K562 (cell line): ENCODE measurements around the gene KLHL29. TPM values are rescaled to one million over a fixed set of nuclear protein-coding genes. Genes with fewer than 3 reads are reported as not detected.

ENCODE experiments used
- ATAC-seq: fragments of 200-7000 bp; cut with Tn5 transposase; 3 replicates; pipeline ENCODE4 v1.9.1; 2020; ENCODE audit warnings: moderate library complexity
- BruUV-seq: library from RNA; stranded (reverse); fragments of 400-500 nt; replicated peaks from 2 replicates; lab custom pipeline; 2021; lab: Mats Ljungman, UMichigan
- CTCF ChIA-PET: fragments of 300-600 bp; formaldehyde crosslinking; extraction: SDS; loops from one replicate; lab custom pipeline; 2021; ENCODE audit warnings: low intra/inter-chr PET ratio; lab: Yijun Ruan, JAX
- POLR2A ChIA-PET: fragments of 300-600, 350-650 bp; sonication (Branson Sonifier 250); formaldehyde crosslinking; extraction: SDS; loops from one replicate; lab custom pipeline; 2021; ENCODE audit warnings: antibody characterized with exemption, inconsistent platforms; lab: Yijun Ruan, JAX
- DNase-seq, 4 experiments: peaks; one replicate each; pipeline versions ENCODE4 v3.0.0 to v3.0.0-alpha.2; 2011 to 2018; ENCODE audit warnings: low spot score in 3 of 4, mixed read lengths in 3 of 4; ENCODE audit errors: extremely low read depth in 1 of 4
- FAIRE-seq: peaks from 2 replicates; lab custom pipeline; 2011; peaks lifted over from hg19 to GRCh38; lab: Jason Lieb, UNC
- H2AFZ ChIP-seq: 2 replicates; pipeline ENCODE4 v1.6.0; 2011; ENCODE audit warnings: low read depth, low read length, control low read depth, inconsistent platforms
- H3K27ac ChIP-seq: fragments of 200-600 bp; 3 replicates; pipeline ENCODE4 v1.8.0; 2011; ENCODE audit warnings: low read depth, mild to moderate bottlenecking, control low read depth, inconsistent platforms, low read length, moderate library complexity, mixed read lengths; ENCODE audit errors: extremely low read depth
- H3K27me3 ChIP-seq, 2 experiments: fragments of 300-600 bp in 1 of 2; 2 replicates in 1 of 2; 3 replicates in 1 of 2; pipeline versions ENCODE4 v1.6.0 to v1.8.0; 2011; ENCODE audit warnings: inconsistent platforms in 2 of 2, low read length in 2 of 2, mild to moderate bottlenecking in 1 of 2, mixed read lengths in 1 of 2, moderate library complexity in 1 of 2; ENCODE audit not compliant: control insufficient read depth in 2 of 2, insufficient read depth in 2 of 2
- H3K36me3 ChIP-seq: fragments of 300-600 bp; 3 replicates; pipeline ENCODE4 v1.8.0; 2011; ENCODE audit warnings: mild to moderate bottlenecking, low read length, inconsistent platforms; ENCODE audit not compliant: control insufficient read depth, insufficient read depth
- H3K4me1 ChIP-seq, 2 experiments: fragments of 200-600 bp in 1 of 2; replicated peaks in 1 of 2; 2 replicates in 1 of 2; 3 replicates in 1 of 2; pipeline versions ENCODE4 v1.5.1 to v1.8.0; 2011; ENCODE audit warnings: inconsistent platforms in 2 of 2, low read length in 2 of 2, mild to moderate bottlenecking in 1 of 2, mixed read lengths in 1 of 2, moderate library complexity in 1 of 2; ENCODE audit not compliant: control insufficient read depth in 2 of 2, insufficient read depth in 2 of 2
- H3K4me2 ChIP-seq: 2 replicates; pipeline ENCODE4 v1.6.1; 2011; ENCODE audit warnings: low read length, control low read depth, inconsistent platforms, mixed read lengths; ENCODE audit not compliant: insufficient read depth
- H3K4me3 ChIP-seq: fragments of 200-600 bp; sonication (generic), shearing (Covaris generic); 2 replicates; pipeline ENCODE4 v1.5.1; 2016; ENCODE audit warnings: control low read depth, inconsistent platforms
- H3K79me2 ChIP-seq: fragments of 200-600 bp; 3 replicates; pipeline ENCODE4 v1.8.0; 2011; ENCODE audit warnings: low read length, inconsistent platforms; ENCODE audit not compliant: control insufficient read depth, insufficient read depth
- H3K9ac ChIP-seq, 2 experiments: 2 replicates each; pipeline versions ENCODE4 v1.6.0 to v1.6.1; 2011; ENCODE audit warnings: low read depth in 2 of 2, low read length in 2 of 2, control low read depth in 1 of 2, inconsistent platforms in 1 of 2, mild to moderate bottlenecking in 1 of 2, mixed read lengths in 1 of 2; ENCODE audit not compliant: insufficient read depth in 1 of 2
- H3K9me1 ChIP-seq: one replicate; pipeline ENCODE4 v1.6.0; 2011; ENCODE audit warnings: inconsistent platforms, mild to moderate bottlenecking, low read length, moderate library complexity; ENCODE audit not compliant: control insufficient read depth, insufficient read depth
- H3K9me3 ChIP-seq: replicated peaks from 2 replicates; pipeline ENCODE4 v1.5.1; 2011; ENCODE audit warnings: low read depth, low read length, inconsistent platforms; ENCODE audit not compliant: control insufficient read depth, insufficient read depth
- H4K20me1 ChIP-seq: replicated peaks from 2 replicates; pipeline ENCODE4 v1.6.1; 2011; ENCODE audit warnings: low read length, inconsistent platforms, mixed read lengths; ENCODE audit not compliant: control insufficient read depth, insufficient read depth
- ADNP ChIP-seq: fragments of 200-800 bp; sonication (Bioruptor generic); IDR thresholded peaks from 2 replicates; pipeline ENCODE4 v1.6.1; 2016; ENCODE audit warnings: missing genetic modification characterization, missing compliant biosample characterization
- ARID1B ChIP-seq: fragments of 450-650 bp; IDR thresholded peaks from 2 replicates; pipeline ENCODE4 v1.6.1; 2016; ENCODE audit warnings: antibody characterized with exemption, mild to moderate bottlenecking, inconsistent platforms
- BCL6 ChIP-seq: fragments of 250-450 bp; sonication (Bioruptor Pico); IDR thresholded peaks from 2 replicates; pipeline ENCODE4 v1.4.0; 2020
- CBFA2T2 ChIP-seq: fragments of 450-650 bp; conservative IDR thresholded peaks from 2 replicates; pipeline ENCODE4 v1.6.1; 2017; ENCODE audit warnings: mild to moderate bottlenecking
- CBFA2T3 ChIP-seq: fragments of 450-650 bp; IDR thresholded peaks from 2 replicates; pipeline ENCODE4 v1.6.1; 2017
- DNMT1 ChIP-seq: fragments of 450-650 bp; IDR thresholded peaks from 2 replicates; pipeline ENCODE4 v1.6.1; 2016; ENCODE audit warnings: antibody characterized with exemption, mild to moderate bottlenecking
- ELF1 ChIP-seq: fragments of 200-800 bp; sonication (Bioruptor generic); IDR thresholded peaks from 2 replicates; pipeline ENCODE4 v1.6.1; 2016; ENCODE audit warnings: missing genetic modification characterization, missing compliant biosample characterization
- GTF2E2 ChIP-seq: fragments of 200-800 bp; sonication (Bioruptor generic); IDR thresholded peaks from 2 replicates; pipeline ENCODE4 v1.6.1; 2016; ENCODE audit warnings: missing genetic modification characterization, missing compliant biosample characterization
- KDM1A ChIP-seq, 2 experiments: fragments of 450-650 bp; IDR thresholded peaks; 2 replicates each; pipeline ENCODE4 v1.6.1; 2016; ENCODE audit warnings: mild to moderate bottlenecking in 2 of 2
- LCOR ChIP-seq: sonication (generic); formaldehyde crosslinking; IDR thresholded peaks from 2 replicates; pipeline ENCODE4 v1.8.0; 2022; ENCODE audit warnings: mild to moderate bottlenecking, missing genetic modification reagents
- MEIS2 ChIP-seq: fragments of 450-650 bp; IDR thresholded peaks from 2 replicates; pipeline ENCODE4 v1.6.1; 2014; ENCODE audit warnings: mild to moderate bottlenecking; ENCODE audit not compliant: partially characterized antibody
- MIER1 ChIP-seq: fragments of 450-650 bp; IDR thresholded peaks from 2 replicates; pipeline ENCODE4 v1.6.1; 2016; ENCODE audit warnings: antibody characterized with exemption, mild to moderate bottlenecking, low read depth
- NCOR1 ChIP-seq: fragments of 450-650 bp; IDR thresholded peaks from 2 replicates; pipeline ENCODE4 v1.6.1; 2016; ENCODE audit warnings: mild to moderate bottlenecking, moderate library complexity
- RBM25 ChIP-seq: fragments of 200-400 bp; formaldehyde crosslinking; IDR thresholded peaks from 2 replicates; pipeline ENCODE4 v1.6.1; 2018; ENCODE audit warnings: low read length, low read depth, moderate library complexity; ENCODE audit not compliant: severe bottlenecking
- RFX5 ChIP-seq: IDR thresholded peaks from 2 replicates; pipeline ENCODE4 v1.6.1; 2011; ENCODE audit warnings: low read depth, mild to moderate bottlenecking, improper control_type of control experiment, low read length
- SOX6 ChIP-seq: fragments of 450-650 bp; IDR thresholded peaks from 2 replicates; pipeline ENCODE4 v1.6.1; 2014; ENCODE audit warnings: mild to moderate bottlenecking
- ZNF146 ChIP-seq: IDR thresholded peaks from one replicate; pipeline ENCODE4 v1.6.1; 2018; ENCODE audit warnings: missing compliant biosample characterization; ENCODE audit not compliant: unreplicated experiment
- ZNF316 ChIP-seq: fragments of 450-650 bp; IDR thresholded peaks from 2 replicates; pipeline ENCODE4 v1.6.1; 2016
- ZNF695 ChIP-seq: fragments of 450-650 bp; formaldehyde crosslinking; IDR thresholded peaks from 2 replicates; pipeline ENCODE4 v1.4.0; 2020; ENCODE audit warnings: mild to moderate bottlenecking, moderate library complexity
- ZNF785 ChIP-seq: fragments of 250-450 bp; sonication (Bioruptor Pico); IDR thresholded peaks from 2 replicates; pipeline ENCODE4 v1.4.0; 2020; ENCODE audit warnings: mild to moderate bottlenecking
- WGBS: fragments of 100-300 bp; shearing (Covaris generic); methylation state at CpG from one replicate; pipeline ENCODE4 v1.1.6; 2016; ENCODE audit warnings: low coverage, mixed read lengths; ENCODE audit not compliant: insufficient coverage; ENCODE audit errors: missing lambda C conversion rate; 5-methylcytosine and 5-hydroxymethylcytosine counted together
- in situ Hi-C: fragments of 300-500 bp; cut with MboI; formaldehyde crosslinking; loops from 4 replicates; pipeline ENCODE4 v1.15.0; 2018; ENCODE audit warnings: inconsistent platforms, mixed read lengths
- intact Hi-C: fragments of 100-400 bp; cut with micrococcal nuclease; formaldehyde crosslinking; loops from 2 replicates; pipeline ENCODE4 v1.14.2; 2022
- polyA plus RNA-seq, 8 experiments: library from polyadenylated mRNA; depleted of rRNA in 4 of 8; stranded (reverse) in 5 of 8; unstranded in 3 of 8; fragments of >200 nt; fragmentation: Nextera tagmentation in 2 of 8; fragmentation: Illumina TruSeq in 1 of 8; extraction: Ambion mirVana in 2 of 8; extraction: Trizol in 1 of 8; gene quantifications; 2 replicates each; pipeline versions ENCODE4 v1.2.1 to v1.2.3, GENCODE V29; 2011 to 2014; ENCODE audit warnings: inconsistent platforms in 1 of 8, missing spikeins in 1 of 8
- total RNA-seq, 7 experiments: library from RNA; depleted of rRNA in 6 of 7; stranded (reverse); fragments of >200 nt in 6 of 7; fragmentation: Illumina TruSeq in 2 of 7; extraction: Trizol in 2 of 7; gene quantifications; 2 replicates each; pipeline versions ENCODE4 v1.2.1 to v1.2.3, GENCODE V29; 2011 to 2021; ENCODE audit warnings: low replicate concordance in 1 of 7
- TF ChIP-seq, protein P1 (sequence below): fragments of 450-650 bp; formaldehyde crosslinking; IDR thresholded peaks from 2 replicates; pipeline ENCODE4 v1.4.0; 2022; ENCODE audit warnings: missing genetic modification characterization
- TF ChIP-seq, protein P2 (sequence below): fragments of 200-400 bp; formaldehyde crosslinking; IDR thresholded peaks from 2 replicates; pipeline ENCODE4 v1.6.1; 2017; ENCODE audit warnings: mild to moderate bottlenecking, low read depth, low read length, moderate library complexity

The KLHL29 gene
- total and polyA plus RNA-seq, 9 of the 15 experiments (the other 6 are each of a cell fraction or from before 2014, with no cell fraction given), result 0.03 to 0.31 (median 0.08) TPM; not detected in 1

DNA sequence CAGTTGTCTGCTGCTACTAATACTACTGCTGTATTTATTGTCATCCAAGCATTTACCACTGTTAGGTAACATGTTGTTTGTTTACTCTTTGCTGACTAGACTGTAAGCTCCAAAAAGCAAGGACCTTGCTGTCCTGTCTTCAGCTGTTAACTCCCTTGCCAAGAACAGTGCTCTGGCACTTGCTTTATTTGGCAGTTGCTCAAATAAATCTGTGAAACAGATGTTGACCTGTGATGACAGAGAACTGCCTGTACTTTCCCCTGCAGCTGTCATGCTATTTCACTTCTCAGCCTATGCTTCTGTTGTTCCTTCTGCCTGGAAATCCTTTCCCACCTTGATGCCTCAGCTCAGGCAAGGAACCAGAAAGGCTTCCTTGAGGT is 360.7 kb downstream of the KLHL29 start (continued):
- TF ChIP-seq KDM1A (IDR thresholded peaks at IDR 0.05), result peak; percentile 73 to 75
- TF ChIP-seq, protein P1, sequence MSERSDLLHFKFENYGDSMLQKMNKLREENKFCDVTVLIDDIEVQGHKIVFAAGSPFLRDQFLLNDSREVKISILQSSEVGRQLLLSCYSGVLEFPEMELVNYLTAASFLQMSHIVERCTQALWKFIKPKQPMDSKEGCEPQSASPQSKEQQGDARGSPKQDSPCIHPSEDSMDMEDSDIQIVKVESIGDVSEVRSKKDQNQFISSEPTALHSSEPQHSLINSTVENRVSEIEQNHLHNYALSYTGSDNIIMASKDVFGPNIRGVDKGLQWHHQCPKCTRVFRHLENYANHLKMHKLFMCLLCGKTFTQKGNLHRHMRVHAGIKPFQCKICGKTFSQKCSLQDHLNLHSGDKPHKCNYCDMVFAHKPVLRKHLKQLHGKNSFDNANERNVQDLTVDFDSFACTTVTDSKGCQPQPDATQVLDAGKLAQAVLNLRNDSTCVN (CRISPR knock-in tag), result no peak
- TF ChIP-seq ZNF316, result peak; percentile 48; the same call in 1 of the 2 replicates

DNA sequence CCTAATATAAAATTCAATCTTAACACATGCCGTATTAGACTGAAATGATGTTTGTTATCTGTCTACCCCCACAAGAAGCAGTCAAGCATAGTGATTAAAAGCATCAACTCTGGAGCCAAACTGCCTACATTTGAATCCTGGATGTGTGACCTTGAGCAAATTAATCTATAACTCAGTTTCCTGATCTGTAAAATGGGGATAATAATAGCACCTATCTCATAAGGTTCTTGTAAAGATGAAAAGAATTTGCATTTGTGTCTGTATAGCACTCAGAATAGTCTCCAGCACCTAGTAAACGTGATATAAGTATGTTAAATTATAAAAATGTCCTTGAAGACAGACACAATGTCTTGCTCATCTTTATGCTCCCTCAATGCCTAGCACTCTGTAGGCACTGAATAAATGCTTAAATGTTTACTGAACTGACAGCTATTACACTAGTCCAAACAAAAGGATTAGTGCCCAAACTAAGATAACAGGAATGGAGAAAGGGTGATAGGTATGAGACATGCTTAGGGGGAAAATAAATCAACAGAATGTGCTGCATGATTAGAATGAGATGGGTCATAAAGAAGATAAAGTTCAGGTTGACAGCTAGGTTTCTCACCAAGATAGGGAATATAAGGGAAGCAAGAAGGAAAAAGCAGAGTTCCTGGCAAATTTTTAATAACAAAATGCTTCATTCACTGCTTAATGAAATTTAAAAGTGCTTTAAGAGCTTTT is 361.3 kb downstream of the KLHL29 start:
- no peaks in the 10 kb centered on the region for H3K9me3 ChIP-seq
- no peak overlapping the region for H3K4me2 ChIP-seq
- no peak for FAIRE-seq
- DNase-seq, result no peak
- no peaks in the 10 kb centered on the region for H3K9me1 ChIP-seq
- intact Hi-C loops, result no loop called here
- ChIA-PET POLR2A (no interaction called here), CTCF (no interaction called here)
- no peaks in the 10 kb centered on the region for H3K79me2 ChIP-seq
- H4K20me1 ChIP-seq, result no peaks in the 10 kb centered on the region
- in situ Hi-C loops, result no loop called here
- H3K27ac ChIP-seq, result no peak overlapping the region
- no peak overlapping the region for H2AFZ ChIP-seq
- no peaks in the 10 kb centered on the region; a peak in 1 of 5 replicates for H3K4me1 ChIP-seq
- H3K9ac ChIP-seq, result no peak overlapping the region
- peaks cover 7% of the 10 kb centered on the region; the same call in 2 of the 3 replicates for H3K36me3 ChIP-seq
- BruUV-seq, result no TSS peak
- WGBS, result 32% methylated on average over 2 of the region's 2 CpGs
- H3K4me3 ChIP-seq, result no peak overlapping the region
- no peaks in the 10 kb centered on the region for H3K27me3 ChIP-seq
- ATAC-seq, result no peak
- TF ChIP-seq SOX6, result no peak
- TF ChIP-seq ADNP, result peak; percentile 55
- peak; percentile 54; the same call in 1 of the 2 replicates for TF ChIP-seq ARID1B
- TF ChIP-seq MEIS2, result peak; percentile 53
- TF ChIP-seq MIER1, result no peak
- TF ChIP-seq RBM25, result peak; percentile 73
- peak; percentile 44 for TF ChIP-seq CBFA2T2
- TF ChIP-seq BCL6 (CRISPR knock-in tag), result no peak
- no peak for TF ChIP-seq RFX5
- no peak for TF ChIP-seq ZNF695 (CRISPR knock-in tag)
- TF ChIP-seq NCOR1, result 0 out of 2 replicates have a peak, but pooled peaks have one; percentile 31
- no peak for TF ChIP-seq ZNF785 (CRISPR knock-in tag)
- no peak for TF ChIP-seq DNMT1
- TF ChIP-seq LCOR (CRISPR knock-in tag), result no peak
- TF ChIP-seq, protein P2, sequence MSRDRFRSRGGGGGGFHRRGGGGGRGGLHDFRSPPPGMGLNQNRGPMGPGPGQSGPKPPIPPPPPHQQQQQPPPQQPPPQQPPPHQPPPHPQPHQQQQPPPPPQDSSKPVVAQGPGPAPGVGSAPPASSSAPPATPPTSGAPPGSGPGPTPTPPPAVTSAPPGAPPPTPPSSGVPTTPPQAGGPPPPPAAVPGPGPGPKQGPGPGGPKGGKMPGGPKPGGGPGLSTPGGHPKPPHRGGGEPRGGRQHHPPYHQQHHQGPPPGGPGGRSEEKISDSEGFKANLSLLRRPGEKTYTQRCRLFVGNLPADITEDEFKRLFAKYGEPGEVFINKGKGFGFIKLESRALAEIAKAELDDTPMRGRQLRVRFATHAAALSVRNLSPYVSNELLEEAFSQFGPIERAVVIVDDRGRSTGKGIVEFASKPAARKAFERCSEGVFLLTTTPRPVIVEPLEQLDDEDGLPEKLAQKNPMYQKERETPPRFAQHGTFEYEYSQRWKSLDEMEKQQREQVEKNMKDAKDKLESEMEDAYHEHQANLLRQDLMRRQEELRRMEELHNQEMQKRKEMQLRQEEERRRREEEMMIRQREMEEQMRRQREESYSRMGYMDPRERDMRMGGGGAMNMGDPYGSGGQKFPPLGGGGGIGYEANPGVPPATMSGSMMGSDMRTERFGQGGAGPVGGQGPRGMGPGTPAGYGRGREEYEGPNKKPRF, result no peak
- TF ChIP-seq ZNF146 (CRISPR knock-in tag), result no peak
- TF ChIP-seq CBFA2T3, result peak; percentile 69
- no peak for TF ChIP-seq ELF1 (tag)
- TF ChIP-seq GTF2E2 (tag), result no peak
